Femur (tissue), 1 donor: ENCODE measurements around the gene CDK5RAP1.

Experiments
- DNase-seq: peaks from one replicate; pipeline ENCODE4 v3.0.0-alpha.2; 2017

The CDK5RAP1 gene

GRCh38 chr20:33377366-33377765 lies 24.0 kb downstream of the CDK5RAP1 start:
- DNase-seq: no peak

DNA sequence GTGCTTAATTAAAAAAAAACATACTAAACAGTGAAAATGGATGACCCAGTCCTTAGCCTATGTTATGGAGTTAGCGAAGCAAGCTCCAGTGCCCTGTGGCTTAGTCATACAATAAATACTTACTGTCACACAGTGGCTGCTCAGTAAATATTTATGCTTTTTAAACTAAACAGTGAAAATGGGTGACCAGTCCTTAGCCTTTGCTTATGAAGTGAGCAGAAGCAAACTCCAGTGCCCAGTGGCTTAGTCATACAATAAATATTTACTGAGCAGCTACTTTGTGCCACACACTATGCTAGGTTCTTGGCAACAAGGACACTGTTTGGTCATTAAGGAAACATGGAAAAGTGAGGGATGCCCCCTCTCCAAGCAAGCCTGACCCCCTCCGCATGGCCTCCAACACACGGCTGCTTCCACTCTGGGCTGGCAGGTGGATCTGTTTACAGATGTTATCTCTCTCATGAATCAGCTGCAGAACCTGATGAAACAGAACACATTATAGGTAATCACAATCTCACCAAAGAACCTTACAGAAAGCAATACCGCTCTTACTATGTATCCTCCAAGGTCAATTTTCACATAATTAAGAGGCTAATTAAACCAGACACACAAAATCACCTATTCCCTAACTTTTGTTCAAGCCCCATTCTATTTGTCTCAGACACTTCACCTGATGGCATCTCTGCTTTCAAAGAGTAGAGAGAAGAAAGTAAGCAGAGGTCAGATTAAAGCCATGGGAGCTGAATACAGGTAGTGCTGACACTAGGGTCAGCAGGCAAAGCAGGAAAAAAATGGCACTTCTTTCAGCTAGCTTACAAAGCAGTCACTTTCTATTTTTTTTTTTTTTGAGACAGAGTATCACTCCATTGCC lies 27.3 kb downstream of the CDK5RAP1 start:
- DNase-seq: no peak

DNA sequence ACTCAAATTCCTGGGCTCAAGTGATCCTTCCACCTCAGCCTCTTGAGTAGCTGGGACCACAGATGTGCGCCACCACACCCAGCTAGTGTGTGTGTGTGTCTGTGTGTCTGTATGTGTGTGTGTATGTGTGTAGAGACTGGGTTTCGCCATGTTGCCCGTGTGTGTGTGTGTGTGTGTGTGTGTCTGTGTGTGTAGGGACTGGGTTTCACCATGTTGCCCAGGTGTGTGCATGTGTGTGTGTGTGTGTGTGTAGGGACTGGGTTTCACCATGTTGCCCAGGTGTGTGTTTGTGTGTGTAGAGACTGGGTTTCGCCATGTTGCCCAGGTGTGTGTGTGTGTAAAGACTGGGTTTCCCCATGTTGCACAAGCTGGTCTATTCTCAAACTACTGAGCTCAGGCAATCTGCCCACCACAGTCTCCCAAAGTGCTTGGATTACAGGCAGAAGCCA lies 28.3 kb downstream of the CDK5RAP1 start:
- no peak for DNase-seq

DNA sequence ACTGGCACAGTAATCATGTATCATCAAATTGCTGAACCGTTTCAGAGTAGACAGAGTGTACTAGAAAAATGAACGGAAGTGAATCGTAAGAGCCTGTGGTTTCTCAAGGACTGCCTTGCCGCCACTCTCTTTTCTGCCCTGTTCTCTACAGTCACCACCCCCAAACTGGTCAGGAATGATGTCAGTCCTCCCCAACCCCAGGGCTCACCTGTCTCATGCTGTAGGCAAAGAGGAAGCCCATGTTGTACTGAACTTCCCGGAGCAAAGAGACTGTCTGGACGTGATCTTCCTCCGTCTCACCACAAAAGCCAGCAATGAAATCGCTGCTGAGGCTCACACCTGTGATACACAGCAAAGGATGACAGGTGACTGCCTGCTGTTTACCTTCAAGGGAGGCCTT lies 31.0 kb downstream of the CDK5RAP1 start:
- no peak for DNase-seq

DNA sequence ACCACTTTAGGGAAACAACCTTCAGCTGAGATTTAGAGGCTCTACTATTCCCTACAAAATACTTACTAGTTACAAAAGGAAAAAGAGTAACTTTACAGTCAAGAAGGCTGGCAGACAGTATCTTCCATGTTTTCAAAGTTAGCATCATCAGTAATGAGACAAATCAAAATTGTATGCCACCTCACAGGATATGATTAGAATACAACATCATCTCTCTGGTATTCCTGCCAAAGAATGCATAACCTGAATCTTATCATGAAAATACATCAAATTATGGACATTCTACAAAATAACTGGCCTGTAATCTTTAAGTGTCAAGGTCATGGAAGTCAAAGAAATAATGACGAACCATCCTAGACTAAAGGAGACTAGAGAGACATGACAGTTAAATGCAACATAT lies 38.4 kb downstream of the CDK5RAP1 start:
- no peak for DNase-seq

GRCh38 chr20:33359399-33360261 lies 41.7 kb downstream of the CDK5RAP1 start:
- DNase-seq: no peak

- no peak for DNase-seq
These were observed 48.3 kb downstream of the CDK5RAP1 start for GRCh38 chr20:33353013-33353402.

DNA sequence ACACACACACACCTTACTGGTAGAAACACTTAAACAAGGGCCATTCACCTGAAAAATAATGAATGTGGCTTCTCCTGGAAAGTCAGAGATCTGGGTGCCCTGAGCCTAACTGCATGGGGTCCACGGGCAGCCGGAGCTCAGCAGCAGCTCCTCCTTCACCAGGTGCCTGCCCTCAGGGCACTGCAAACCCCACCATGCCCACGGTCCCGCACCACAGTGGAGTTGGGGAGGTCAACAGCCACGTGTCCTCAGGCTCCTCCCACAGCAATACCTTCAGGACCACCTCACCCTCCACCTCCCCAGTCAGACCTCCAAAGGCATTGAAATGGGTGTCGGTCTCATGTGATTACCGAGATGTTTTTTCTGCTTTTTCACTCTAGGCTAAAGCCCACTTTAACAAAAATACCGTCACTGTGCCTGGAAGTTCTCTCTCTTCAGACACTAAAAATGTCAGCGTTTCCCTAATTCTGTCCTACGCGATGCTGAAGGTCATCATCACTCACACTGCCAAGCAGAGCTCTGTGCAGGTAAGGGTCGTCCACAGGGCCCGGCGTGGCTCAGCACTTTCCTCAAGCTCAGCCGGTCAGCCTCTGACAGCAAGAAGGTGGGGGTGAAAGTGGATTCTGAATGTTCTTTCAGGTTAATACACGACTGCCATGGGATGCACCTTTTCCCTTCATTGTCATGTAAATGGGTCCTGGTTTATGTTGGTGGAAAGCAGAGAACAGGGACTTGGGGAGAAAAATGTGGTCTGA lies 48.9 kb downstream of the CDK5RAP1 start:
- DNase-seq: no peak

DNA sequence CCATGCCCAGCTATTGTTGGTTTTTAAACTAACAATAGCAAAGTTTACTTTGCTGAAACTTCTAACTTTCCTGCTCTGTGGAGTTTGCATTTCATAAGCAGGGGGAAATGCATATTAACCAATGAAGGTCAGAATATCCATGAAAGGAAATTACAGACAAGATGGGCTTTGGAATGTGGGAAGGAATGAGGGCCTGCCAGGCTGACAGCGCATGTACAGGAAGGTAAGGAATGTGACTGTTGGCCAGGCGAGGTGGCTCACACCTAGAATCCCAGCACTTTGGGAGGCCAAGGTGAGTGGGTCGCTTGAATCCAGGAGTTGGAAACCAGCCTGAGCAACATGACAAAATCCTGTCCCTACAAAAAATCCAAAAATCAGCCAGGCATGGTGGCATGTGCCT lies 49.6 kb downstream of the CDK5RAP1 start:
- DNase-seq: no peak

DNA sequence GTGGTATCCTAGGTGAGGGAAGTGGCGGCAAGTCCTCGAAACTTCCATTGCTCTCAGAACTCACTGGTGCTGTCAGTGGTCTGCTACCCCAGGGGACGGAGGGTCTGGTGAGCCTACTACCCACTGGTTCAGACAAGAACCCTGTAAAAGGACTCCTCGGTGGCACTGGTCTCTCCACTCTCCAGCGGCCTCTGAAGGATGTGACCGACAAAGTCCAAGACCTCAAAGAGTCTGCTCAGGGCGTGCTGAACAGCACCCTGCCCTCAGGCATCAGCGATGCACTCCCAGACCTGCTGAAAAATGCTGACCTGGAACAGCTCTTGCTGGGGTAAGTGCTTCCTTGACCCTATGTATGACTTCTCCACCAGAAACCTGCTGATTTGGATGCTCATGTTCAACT lies 51.8 kb downstream of the CDK5RAP1 start:
- DNase-seq: no peak

DNA sequence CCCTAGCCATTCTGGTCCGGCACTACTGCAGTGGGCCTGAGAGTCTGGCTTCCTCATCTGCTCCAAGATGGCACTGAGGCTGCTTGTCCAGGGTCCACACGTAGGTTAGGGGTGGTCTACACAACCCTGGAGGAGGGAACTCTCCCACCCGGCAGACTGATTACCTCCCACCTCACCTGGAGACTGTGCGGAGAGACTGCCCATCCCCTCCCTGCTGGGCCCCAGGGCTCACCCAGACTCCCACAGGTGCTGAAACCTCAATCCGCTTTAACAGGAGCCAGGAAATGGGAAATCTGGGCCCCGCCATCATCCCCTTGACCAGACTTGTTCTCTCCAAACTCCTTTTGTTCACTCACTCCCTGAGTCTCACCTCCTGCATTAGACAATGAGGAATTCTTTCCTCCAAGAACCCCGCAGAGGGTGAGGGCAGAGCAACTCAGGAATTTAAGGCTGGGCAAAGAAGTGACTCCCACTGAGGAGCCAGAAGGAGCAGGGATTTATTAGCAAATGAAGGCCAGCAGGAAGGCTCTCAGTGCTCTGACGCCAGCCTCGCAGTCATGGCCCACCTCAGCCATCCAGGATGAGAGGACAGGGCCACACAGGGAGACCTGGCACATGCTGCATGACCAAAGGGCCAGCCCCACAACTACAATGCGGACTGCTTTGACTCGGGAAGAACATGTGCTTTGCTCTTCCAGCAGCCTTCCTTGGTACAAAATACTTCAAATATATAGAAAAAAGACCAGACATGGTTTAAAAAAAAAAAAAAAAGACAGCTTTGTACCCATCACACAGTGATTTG lies 53.0 kb downstream of the CDK5RAP1 start:
- DNase-seq: no peak

DNA sequence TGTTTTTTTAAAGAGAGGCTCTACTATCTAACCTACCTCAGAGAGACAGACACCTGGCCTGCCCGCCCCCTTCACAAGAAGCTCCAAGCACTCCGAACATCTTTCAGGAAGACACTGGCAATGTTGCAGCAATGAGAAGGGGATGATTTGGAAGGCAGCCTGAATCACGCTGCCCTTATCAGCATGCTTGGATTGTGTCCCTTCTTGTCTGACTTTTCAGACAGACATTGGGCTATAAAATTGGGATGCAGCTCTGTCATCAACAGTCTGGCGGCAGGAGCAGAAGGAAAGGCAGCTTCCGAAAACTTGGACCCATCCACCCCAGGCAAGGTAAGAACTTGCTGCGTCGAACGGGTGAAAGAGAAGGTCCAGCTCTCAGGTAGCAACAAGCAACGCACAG lies 56.0 kb downstream of the CDK5RAP1 start:
- DNase-seq: no peak

GRCh38 chr20:33343521-33343920 lies 57.8 kb downstream of the CDK5RAP1 start:
- DNase-seq: no peak

DNA sequence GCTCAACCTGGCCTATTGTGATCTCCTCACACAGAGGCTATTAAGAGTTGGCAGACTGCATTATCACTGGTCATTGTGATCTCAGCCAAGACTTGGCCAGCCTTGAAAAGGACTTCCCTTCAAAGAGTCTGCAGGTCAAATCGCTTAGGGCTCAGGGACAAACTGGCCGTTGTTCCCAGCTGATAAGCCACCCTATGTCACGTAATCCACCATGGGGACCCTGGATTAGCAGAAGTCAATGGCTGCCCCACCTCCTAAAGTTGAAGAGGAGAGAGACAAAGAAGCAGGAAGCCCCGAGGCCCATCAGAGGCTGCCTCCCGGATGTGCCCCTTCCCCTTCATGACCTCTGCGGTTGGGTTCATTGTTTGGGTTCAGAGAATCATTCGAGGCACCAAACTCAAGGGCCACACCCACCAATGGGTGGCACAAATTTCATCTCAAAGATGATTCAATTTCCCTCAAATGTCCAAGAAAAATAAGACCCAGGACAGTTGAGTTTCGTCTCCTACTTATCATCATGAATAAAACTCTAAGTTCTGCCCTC lies 61.7 kb downstream of the CDK5RAP1 start:
- no peak for DNase-seq

GRCh38 chr20:33338467-33339258 lies 62.7 kb downstream of the CDK5RAP1 start:
- no peak for DNase-seq

GRCh38 chr20:33337531-33338165 lies 63.7 kb downstream of the CDK5RAP1 start:
- no peak for DNase-seq

GRCh38 chr20:33337119-33337518 lies 64.2 kb downstream of the CDK5RAP1 start:
- DNase-seq: no peak

GRCh38 chr20:33336375-33336774 lies 64.9 kb downstream of the CDK5RAP1 start:
- DNase-seq: no peak

DNA sequence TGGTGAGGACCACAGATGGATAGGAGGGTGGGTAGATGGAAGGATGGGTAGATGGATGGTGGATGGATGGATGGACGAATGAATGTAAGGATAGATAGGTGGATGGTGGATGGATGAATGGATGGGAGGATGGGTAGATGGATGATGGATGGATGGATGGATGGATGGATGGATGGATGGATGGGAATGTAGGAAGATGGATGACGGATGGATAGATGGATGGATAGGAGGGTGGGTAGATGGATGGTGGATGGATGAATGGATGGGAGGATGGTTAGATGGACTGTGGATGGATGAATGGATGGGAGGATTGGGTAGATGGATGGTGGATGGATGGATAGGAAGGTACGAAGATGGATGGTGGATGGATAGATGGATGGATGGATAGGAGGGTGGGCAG lies 67.2 kb downstream of the CDK5RAP1 start:
- DNase-seq: no peak

- no peak for DNase-seq
These were observed 67.7 kb downstream of the CDK5RAP1 start for GRCh38 chr20:33333616-33334015.
